ENCODE measurements around the gene SZT2. TPM values are rescaled to one million over a fixed set of nuclear protein-coding genes. Genes with fewer than 3 reads are reported as not detected.
A peak's percentile ranks its signal among the peaks of the same experiment; 100 is the strongest.

Gene SZT2
- total RNA-seq: 10 to 100 TPM; 43.3 to 45.8 TPM
- long read RNA-seq, donor 1, partial matches to known transcripts: 4 of 6 reads
- long read RNA-seq, donor 1, other reads (novel, unspliced or antisense): 2 of 6 reads
- long read RNA-seq, donor 2, partial matches to known transcripts: 5 of 11 reads
- long read RNA-seq, donor 2, other reads (novel, unspliced or antisense): 4 of 11 reads

DNA sequence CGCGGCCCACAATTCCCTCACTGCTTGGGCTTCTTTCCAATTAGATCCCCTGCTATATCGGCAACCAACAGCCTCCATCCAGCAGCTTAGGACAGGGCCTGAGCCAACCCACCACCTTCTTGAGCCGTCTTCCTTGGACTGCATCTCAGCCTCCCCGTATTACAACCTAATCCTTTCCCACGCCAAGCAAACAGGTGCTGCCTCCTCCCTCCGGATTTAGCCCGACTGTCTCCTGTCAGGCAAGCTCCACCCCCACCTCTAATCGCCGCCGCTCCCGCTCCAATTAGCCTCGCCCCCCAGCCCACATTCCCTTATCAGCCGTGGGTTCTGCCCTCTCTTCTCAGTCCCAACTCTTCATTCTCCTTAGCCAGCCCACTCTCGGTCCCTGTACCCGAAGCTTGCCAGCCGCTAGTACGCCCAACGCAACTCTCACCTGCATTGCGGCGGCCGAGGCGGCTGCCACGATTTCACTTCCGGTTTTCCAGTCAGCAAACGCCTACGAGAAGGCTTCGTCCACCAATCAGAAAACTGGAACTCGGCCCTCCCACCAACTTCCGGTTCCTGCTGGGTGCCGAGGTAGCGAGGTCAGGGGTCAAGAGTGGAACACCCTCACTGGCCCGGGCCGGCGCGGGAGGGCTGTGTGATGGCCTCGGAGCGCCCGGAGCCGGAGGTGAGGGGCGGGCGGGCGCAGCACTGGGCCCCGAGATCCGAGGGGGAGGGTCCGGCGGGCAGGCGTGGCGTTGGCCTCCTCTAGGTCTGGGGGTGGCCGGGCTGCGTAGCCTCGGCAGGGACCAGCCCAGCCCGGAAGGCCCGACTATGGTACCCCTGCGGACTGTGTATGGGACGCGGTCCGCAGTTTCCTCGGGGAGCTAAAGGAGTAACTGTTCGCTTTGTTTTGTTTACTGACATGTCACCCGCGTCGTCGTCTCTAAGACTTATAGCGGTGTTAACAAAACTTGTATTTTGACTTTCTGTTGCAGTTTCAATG is at the start of gene SZT2, which contains the start of gene MED8:
Gene SZT2, plus strand, starts transcription at position 574 of the 988 bp plus-strand sequence. Its CDS starts 70 bp downstream, at position 644.
Gene MED8, minus strand, starts transcription at position 475 of the 988 bp plus-strand sequence. Its CDS starts 36 bp downstream, at position 439.
- DNase-seq (ENCODE audit: low spot score): peak; percentile 98
- intact Hi-C loops (cut with DNase I): no loop called here

DNA sequence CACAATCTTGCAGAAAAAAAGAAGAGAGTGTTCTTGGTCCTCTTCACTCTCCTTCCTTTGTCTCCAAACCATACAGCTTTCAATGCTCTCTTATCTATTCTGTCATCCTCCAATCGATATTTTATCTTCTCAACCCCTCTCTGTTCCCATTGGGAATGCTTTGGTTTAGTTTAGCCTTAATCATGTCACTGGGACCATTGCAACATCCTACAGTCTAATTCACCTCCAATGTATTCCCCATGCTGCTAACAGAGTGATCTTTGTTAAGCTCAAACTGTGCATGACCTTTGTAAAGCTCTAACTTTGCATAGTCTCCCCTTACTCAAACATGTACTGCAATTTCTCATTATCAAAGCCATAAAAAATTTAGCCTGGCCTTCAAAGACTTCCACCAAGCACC is 49.1 kb upstream of the SZT2 start:
- intact Hi-C loops (cut with DNase I): no loop called here
- DNase-seq (ENCODE audit: low spot score): no peak

DNA sequence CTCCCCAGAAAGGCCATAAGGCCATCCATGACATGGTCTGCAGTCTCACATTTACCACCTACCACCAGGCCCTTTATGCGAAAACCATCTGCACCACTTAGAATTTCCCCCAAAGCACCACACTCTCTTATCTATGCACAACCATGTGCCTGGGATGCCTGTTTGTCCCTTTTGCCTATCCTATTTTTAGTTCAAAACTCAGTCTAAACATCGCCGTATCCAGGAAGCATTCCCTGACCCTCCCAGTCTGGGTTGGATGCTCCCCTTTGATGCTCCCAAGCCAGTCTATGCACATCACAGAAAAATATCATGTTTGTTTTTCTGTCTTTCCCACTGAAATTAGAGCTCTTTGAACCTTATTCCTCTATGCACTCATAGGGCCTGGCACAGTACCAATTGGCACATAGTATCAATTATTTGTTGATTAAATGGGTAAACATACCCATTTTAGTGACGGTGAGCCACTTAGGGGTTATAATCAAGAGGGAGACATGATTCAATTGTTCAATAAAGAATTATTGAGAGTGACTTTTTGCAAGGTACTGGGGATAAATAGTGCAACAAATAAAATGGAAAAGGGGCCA is 45.3 kb upstream of the SZT2 start:
- intact Hi-C loops (cut with DNase I): no loop called here
- no peak for DNase-seq (ENCODE audit: low spot score)

DNA sequence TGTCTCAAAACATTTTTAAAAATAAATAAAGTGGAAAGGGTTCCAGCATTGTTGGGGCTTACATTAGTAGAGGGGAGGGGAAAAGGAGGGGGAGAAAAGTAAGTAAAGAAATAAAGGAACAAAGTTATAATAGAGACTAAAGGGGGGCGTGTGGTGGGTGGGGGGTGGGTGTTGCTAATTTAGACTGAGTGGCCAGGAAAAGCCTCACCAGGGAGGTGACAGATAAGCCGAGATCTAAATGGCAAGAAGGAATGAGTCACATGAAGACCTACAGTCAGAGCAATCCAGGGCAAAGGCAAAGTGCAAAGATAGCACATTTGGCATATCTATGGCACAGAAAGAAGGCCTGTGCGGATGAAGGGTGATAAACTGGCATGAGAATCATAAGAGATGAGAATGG is 44.6 kb upstream of the SZT2 start:
- intact Hi-C loops (cut with DNase I): no loop called here
- DNase-seq (ENCODE audit: low spot score): no peak

DNA sequence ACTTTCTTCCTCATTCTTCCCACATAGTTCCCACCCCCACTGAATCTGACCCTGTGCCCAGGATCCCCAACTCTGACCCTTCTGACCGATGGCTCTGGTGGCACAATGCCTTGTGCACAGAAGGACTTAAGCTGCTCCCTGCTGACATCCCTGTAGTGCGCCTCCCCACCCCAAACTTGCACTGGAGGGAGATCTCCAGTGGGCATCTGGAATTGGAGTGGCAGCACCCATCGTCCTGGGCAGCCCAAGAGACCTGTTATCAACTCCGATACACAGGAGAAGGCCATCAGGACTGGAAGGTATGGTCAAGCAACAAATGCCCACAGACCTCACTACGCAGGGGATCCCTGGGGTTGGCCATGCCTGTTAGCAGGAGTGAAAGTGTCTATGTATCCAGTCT is 43.1 kb upstream of the SZT2 start:
- intact Hi-C loops (cut with DNase I): no loop called here
- DNase-seq (ENCODE audit: low spot score): no peak

DNA sequence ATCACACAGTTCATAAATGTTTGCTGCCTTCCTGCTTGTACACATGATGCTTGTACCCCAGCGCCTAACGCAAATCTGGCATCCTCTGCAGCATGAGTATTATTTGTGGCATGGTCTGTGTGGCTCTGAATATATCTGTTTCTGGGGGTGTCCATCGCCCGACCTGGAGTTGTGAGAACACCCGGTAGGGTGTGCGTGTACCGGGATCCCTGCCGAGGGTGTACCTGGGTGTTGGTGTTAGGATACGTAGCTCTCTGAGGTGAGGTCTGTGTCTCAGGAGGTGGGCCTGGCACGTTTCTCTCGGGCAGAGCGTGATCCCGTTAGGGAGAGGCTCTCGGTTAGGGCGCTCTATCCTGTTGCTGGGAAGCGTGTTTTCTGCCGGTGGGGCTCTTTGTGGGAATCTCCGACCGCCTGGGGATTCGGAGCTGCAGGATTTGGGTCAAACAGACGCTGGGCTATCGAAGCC is 41.3 kb upstream of the SZT2 start:
- DNase-seq (ENCODE audit: low spot score): no peak
- intact Hi-C loops (cut with DNase I): no loop called here

DNA sequence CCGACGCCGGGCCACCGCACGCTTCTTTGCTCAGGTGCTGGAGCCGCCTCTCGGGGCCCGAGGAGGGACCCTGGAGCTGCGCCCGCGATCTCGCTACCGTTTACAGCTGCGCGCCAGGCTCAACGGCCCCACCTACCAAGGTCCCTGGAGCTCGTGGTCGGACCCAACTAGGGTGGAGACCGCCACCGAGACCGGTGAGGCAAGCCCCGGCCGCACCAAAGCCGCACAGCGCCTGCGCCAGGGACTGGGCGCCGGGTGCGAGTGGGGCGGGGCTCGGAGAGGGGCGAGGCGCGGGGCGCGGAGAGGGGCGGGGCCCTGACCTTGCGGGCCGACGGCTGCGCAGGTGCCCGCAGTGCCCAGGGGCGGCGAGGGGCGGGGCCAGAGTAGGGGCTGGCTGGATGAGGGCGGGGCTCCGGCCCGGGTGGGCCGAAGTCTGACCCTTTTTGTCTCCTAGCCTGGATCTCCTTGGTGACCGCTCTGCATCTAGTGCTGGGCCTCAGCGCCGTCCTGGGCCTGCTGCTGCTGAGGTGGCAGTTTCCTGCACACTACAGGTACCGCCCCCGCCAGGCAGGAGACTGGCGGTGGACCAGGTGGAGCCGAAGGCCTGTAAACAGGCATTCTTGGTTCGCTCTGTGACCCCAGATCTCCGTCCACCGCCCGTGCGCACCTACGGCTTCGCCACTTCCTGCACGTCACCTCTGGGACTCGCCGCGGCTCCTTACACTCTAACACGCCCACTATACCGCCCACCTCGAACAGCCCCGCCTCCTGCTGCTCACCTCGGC is 40.7 kb upstream of the SZT2 start:
- DNase-seq (ENCODE audit: low spot score): peak; percentile 88
- intact Hi-C loops (cut with DNase I): no loop called here

DNA sequence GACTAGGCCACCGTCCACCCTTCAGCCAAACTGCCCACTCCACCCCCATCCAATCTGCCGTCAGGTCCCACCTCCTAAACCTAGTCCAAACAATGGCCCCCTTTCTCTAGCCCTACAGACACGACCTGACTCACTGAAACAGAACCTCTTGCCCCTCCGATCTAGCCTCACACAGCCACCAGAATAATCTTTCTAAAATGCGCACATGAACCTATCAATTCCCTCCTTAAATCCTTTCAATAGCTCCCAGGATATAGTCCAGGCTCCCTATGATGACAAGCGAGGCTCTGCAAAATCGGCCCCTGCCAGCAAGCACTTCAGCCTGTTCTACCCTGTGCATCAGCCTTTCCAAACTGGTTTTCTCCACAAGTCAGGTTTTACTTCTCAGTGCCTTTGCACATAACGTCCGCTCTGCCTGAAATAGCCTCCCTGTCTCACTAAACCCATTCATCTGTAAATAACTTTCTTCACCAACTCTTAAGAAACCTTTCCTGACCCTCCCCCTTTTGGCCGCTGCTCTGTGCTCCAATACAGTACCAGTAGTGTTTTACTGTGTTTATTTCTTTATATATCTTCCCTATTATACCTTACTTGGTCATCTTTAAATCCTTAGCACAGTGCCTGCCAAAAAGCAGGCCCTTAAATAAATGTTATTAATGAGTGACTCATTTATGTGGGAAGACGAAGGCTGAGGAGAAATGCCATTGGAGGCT is 39.9 kb upstream of the SZT2 start:
- intact Hi-C loops (cut with DNase I): no loop called here
- DNase-seq (ENCODE audit: low spot score): no peak

DNA sequence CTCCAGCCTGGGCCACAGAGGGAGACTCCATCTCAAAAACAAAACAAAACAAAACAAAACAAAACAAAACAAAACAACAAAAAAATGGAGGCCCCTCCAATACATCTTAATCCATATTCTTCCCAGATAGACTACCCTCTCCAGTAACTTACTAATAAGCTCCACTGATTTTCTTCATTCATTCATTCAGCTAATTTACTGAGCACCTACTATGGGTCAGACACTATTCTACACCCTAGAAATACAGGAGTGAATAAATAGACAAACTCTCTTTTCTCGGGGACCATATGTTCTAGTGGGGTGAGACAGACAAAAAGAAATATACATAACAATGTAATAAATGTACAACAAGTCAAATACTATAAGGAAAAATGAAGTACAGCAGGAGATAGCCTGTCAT is 38.7 kb upstream of the SZT2 start:
- intact Hi-C loops (cut with DNase I): no loop called here
- no peak for DNase-seq (ENCODE audit: low spot score)

DNA sequence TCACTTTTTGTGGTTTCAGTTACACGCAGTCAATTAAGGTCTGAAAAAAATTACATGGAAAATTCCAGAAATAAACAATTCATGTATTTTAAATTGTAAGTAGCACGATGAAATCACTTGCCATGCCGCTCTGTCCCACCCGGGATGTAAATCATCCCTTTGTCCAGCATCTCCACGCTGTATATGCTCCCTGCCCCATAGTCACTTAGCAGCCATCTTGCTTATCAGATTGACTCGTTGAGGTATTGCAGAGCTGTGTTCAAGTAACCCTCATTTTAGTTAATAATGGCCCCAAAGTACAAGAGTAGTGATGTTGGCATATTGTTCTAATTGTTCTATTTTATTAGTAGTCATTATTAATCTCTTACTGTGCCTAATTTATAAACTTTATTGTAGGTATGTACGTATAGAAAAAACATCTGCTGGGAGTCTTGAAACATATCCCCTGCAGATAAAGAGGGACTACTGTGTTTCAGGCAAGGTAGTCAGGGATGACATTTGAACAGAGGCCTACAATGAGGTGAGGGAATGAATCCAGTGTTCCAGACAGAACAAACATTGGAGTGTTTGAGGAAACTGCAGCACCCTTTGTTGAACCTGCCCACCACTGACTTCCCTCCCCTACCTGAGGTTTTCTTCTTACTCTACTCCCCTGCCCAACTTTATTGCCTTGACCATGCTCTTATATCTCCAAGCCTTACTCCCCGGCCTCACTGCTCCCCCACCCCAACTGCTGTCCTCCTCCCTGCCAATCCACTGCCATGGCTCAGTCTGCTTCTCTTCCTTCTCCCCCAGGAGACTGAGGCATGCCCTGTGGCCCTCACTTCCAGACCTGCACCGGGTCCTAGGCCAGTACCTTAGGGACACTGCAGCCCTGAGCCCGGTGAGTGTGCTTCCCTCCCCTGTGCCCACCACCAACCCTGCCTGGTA is 38.0 kb upstream of the SZT2 start:
- intact Hi-C loops (cut with DNase I): no loop called here
- no peak for DNase-seq (ENCODE audit: low spot score)

DNA sequence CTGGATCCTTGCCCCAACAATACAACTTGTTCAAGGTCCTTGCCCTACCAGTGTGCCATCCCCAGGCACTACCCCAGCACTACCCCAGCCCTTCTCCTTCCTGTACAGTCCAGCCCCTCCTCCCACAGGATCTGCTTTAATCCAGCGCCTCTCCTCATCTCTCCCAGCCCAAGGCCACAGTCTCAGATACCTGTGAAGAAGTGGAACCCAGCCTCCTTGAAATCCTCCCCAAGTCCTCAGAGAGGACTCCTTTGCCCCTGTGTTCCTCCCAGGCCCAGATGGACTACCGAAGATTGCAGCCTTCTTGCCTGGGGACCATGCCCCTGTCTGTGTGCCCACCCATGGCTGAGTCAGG is 37.4 kb upstream of the SZT2 start:
- intact Hi-C loops (cut with DNase I): no loop called here

DNA sequence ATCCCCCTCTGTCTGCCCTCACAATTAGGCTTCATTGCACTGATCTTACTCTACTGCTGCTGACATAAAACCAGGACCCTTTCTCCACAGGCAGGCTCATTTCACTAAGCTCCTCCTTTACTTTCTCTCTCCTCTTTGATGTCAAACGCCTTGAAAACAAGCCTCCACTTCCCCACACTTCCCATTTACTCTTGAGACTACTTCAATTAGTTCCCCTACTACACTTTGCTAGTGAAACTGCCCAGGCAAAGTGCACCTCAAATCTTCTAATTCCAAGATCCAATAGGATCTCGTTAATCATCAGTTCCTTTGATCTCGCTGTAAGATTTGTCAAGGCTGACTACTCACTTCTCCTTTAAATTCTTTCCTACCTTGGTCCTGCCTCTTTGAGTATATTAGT is 36.8 kb upstream of the SZT2 start:
- intact Hi-C loops (cut with DNase I): no loop called here

More for the DNA sequence above, 37.4 kb upstream of the SZT2 start:
- no peak for DNase-seq (ENCODE audit: low spot score)

DNA sequence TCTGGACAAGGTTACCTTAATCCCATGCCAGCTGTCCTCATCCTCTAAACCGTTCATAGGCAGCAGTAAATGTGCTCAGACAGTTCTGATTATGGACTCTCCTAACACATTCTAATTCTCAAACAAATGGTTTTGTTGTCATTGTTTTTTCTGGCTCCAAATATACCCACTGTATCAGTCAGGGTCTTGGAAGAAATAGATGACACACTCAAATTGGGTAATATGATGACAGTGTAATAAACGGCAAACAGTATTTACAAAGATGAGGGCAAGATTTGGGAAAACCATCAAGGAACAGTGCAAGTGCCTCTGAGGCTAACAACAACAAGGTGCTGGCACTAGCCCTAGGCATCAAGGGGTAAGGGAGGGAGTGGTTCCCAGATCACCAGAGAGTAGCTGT is 35.2 kb upstream of the SZT2 start:
- DNase-seq (ENCODE audit: low spot score): no peak
- intact Hi-C loops (cut with DNase I): no loop called here

More for the DNA sequence above, 36.8 kb upstream of the SZT2 start:
- DNase-seq (ENCODE audit: low spot score): no peak

DNA sequence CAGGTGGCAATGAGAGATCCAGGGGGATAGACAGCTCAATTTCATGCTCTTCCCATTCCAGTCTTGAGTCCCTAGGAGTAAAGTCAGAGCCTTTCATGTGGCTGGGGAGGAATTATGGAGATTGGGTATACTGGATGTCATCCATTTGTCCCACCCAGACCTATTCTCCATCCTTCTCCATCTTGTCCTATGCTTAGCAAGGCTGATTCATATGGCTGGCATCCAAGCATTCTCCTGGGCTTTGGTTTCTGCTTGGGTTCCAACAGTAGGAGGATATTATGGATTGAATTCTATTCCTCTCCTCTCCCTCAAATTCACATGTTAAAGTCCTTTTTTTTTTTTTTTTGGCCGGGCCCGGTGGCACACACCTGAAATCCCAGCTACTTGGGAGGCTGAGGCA is 34.8 kb upstream of the SZT2 start:
- intact Hi-C loops (cut with DNase I): no loop called here

DNA sequence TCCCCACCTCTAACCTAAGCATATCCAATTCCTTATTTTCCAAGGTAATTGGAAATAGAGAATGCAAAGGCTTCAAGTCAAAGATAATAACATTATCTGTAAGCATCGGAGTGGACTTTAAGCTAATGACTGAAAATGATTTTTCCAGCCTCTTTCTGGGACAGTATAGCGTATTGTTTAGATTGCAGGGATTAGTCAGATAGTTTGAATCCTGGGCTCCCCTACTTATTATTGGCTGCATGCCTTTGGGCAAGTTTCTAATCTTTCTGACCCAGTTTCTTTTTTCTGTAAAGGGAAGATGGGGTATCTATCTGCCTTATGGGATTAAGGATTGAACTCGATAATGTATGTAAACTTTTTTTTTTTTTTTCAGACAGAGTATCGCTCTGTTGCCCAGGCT is 32.4 kb upstream of the SZT2 start:
- DNase-seq (ENCODE audit: low spot score): no peak
- intact Hi-C loops (cut with DNase I): no loop called here

More for the DNA sequence above, 34.8 kb upstream of the SZT2 start:
- no peak for DNase-seq (ENCODE audit: low spot score)

DNA sequence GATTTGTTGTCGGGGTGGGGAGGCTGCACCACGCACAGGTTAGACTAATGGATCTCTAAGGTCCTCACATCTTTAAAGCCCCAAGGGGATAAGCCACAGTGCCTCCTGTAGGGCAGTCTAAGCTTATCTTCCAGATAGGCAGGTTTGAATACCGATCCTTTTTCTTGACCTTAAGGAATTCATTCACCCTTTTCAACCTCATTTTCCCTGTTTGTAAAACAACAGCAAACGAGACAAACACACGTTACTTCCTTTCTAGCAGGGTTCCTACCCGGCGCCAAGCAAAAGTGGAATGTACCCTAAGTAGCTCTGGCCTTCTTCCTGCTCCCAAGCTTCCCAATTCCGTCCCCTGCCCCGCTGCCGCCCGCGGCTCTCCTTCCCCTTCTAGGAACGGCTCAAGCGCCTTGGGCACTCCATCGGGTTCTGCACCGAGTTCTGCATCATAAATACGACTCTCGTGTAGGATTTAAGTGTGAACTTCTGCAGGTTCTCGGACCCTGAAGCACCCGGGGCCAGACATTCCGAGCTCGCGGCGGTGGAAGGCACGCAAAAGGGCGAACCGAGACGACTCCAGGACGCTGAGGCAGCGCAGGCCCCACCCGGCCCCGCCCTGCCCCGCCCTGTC is 31.5 kb upstream of the SZT2 start:
- intact Hi-C loops (cut with DNase I): no loop called here
- DNase-seq (ENCODE audit: low spot score): no peak
